Fibroblast of lung (primary cell): ENCODE results near the gene CYP27B1. TPM values are rescaled to one million over a fixed set of nuclear protein-coding genes. Genes with fewer than 3 reads are reported as not detected.

Source experiments
- DNase-seq, 2 donors: peaks; one replicate each; pipeline versions ENCODE4 v3.0.0 to v3.0.0-alpha.2; 2010; ENCODE audit warnings: low read depth in 2 of 2
- H2AFZ ChIP-seq: 2 replicates; pipeline ENCODE4 v1.5.1; 2012; ENCODE audit warnings: low read length, control low read depth, inconsistent platforms
- H3K27ac ChIP-seq: 2 replicates; pipeline ENCODE4 v1.5.1; 2011; ENCODE audit warnings: low read length, control low read depth; ENCODE audit not compliant: insufficient read depth
- H3K27me3 ChIP-seq: 2 replicates; pipeline ENCODE4 v1.5.1; 2011; ENCODE audit warnings: mild to moderate bottlenecking, low read length; ENCODE audit not compliant: control insufficient read depth, insufficient read depth
- H3K36me3 ChIP-seq: 2 replicates; pipeline ENCODE4 v1.5.1; 2011; ENCODE audit warnings: low read length; ENCODE audit not compliant: control insufficient read depth, insufficient read depth
- H3K4me1 ChIP-seq: 2 replicates; pipeline ENCODE4 v1.5.1; 2011; ENCODE audit warnings: low read length; ENCODE audit not compliant: control insufficient read depth, insufficient read depth; ENCODE audit errors: extremely low read depth
- H3K4me2 ChIP-seq: 2 replicates; pipeline ENCODE4 v1.5.1; 2011; ENCODE audit warnings: low read length, control low read depth; ENCODE audit not compliant: insufficient read depth; ENCODE audit errors: extremely low read depth
- H3K4me3 ChIP-seq, 4 experiments: fragments of 200-600 bp in 1 of 4; sonication (generic) in 1 of 4; replicated peaks in 1 of 4; 2 replicates each; pipeline ENCODE4 v1.5.1; 2011 to 2016; ENCODE audit warnings: low read length in 4 of 4, low read depth in 3 of 4, mild to moderate bottlenecking in 3 of 4, control low read depth in 2 of 4, inconsistent platforms in 1 of 4, mixed read lengths in 1 of 4; ENCODE audit not compliant: insufficient read depth in 1 of 4; ENCODE audit errors: control extremely low read depth in 1 of 4
- H3K79me2 ChIP-seq: 2 replicates; pipeline ENCODE4 v1.5.1; 2012; ENCODE audit warnings: mild to moderate bottlenecking, low read length, inconsistent platforms; ENCODE audit not compliant: control insufficient read depth, insufficient read depth
- H3K9ac ChIP-seq: 2 replicates; pipeline ENCODE4 v1.5.1; 2011; ENCODE audit warnings: mild to moderate bottlenecking, low read length, control low read depth; ENCODE audit not compliant: insufficient read depth
- H3K9me3 ChIP-seq: 2 replicates; pipeline ENCODE4 v1.5.1; 2012; ENCODE audit warnings: low read depth, low read length; ENCODE audit not compliant: control insufficient read depth, insufficient read depth
- H4K20me1 ChIP-seq: 2 replicates; pipeline ENCODE4 v1.5.1; 2011; ENCODE audit warnings: low read length; ENCODE audit not compliant: control insufficient read depth, insufficient read depth; ENCODE audit errors: extremely low read depth
- EZH2 ChIP-seq: IDR thresholded peaks from 2 replicates; pipeline ENCODE4 v1.5.1; 2012; ENCODE audit warnings: low read length, control low read depth, mild to moderate bottlenecking; ENCODE audit errors: missing control alignments
- polyA plus RNA-seq, 2 donors: library from polyadenylated mRNA; depleted of rRNA in 1 of 2; stranded (reverse) in 1 of 2; unstranded in 1 of 2; fragments of >200 nt; gene quantifications; 2 replicates each; pipeline ENCODE4 v1.2.1, GENCODE V29; 2011 to 2012; ENCODE audit warnings: missing spikeins in 1 of 2
- total RNA-seq: library from RNA; depleted of rRNA; stranded (reverse); fragments of >200 nt; gene quantifications from 2 replicates; pipeline ENCODE4 v1.2.1, GENCODE V29; 2014
- TF ChIP-seq, protein P1 (sequence below), 2 donors: IDR thresholded peaks in 1 of 2; conservative IDR thresholded peaks in 1 of 2; 1 replicate in 1 of 2; 2 replicates in 1 of 2; pipeline ENCODE4 v1.5.1; 2011 to 2012; ENCODE audit warnings: low read length in 2 of 2, control low read depth in 1 of 2, inconsistent platforms in 1 of 2, low read depth in 1 of 2, mild to moderate bottlenecking in 1 of 2

CYP27B1 gene
- total and polyA plus RNA-seq, 2 donors (not counting 1 experiment from before 2014, with no cell fraction given), result 0.17 to 0.26 TPM

DNA sequence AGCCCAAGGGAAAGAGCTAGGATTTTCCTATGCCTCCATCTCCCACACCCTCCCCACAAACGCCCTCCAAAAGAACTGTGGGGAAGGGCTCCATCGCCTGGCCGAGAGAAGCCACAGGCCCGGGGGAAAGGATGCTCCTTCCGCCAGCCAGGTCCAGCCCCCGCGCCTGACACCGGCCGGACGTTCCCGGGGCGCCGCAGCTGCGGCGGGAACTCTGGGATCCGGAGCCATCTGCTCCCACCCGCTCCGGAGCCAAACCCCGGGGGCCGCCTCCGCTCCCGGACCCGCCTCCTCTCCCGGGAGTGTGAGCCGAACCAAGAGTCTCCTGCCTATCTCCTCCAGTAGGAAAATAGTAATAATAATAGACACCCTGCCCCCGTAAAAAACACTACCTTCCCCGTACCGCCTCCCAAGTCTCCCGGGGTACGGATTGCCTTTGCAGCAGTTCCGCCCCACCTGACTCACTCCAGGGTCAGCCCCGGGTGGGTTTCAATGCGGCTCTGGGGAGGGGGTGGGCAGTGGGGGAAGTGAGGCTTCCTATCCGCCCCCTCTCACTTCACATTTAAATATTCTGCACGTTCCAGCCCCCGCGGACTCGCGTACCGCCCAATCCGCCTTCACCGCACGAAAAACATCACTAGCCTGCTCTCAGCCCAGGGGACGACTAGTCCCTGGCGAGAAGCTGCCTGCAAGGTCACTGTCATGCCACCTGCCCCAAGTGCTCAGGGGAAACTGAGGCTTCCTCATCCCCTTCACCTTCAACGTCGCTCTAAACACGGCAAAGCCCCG, 30.7 kb downstream of the CYP27B1 start:
- Histone ChIP-seq H3K27me3 (peaks cover 76% of the 10 kb centered on the region), H3K36me3 (no peaks in the 10 kb centered on the region), H3K4me2 (peak overlapping the region; percentile 52), H3K9me3 (no peaks in the 10 kb centered on the region), H3K79me2 (no peaks in the 10 kb centered on the region), H3K27ac (no peak overlapping the region), H3K4me1 (peaks cover 3% of the 10 kb centered on the region), H4K20me1 (no peaks in the 10 kb centered on the region), H2AFZ (no peak overlapping the region), H3K4me3 (peak overlapping the region in 1 of 4 experiments; percentile 28), H3K9ac (no peak overlapping the region)
- DNase-seq, result peak in 1 of 2 donors; percentile 15
- TF ChIP-seq, protein P1, sequence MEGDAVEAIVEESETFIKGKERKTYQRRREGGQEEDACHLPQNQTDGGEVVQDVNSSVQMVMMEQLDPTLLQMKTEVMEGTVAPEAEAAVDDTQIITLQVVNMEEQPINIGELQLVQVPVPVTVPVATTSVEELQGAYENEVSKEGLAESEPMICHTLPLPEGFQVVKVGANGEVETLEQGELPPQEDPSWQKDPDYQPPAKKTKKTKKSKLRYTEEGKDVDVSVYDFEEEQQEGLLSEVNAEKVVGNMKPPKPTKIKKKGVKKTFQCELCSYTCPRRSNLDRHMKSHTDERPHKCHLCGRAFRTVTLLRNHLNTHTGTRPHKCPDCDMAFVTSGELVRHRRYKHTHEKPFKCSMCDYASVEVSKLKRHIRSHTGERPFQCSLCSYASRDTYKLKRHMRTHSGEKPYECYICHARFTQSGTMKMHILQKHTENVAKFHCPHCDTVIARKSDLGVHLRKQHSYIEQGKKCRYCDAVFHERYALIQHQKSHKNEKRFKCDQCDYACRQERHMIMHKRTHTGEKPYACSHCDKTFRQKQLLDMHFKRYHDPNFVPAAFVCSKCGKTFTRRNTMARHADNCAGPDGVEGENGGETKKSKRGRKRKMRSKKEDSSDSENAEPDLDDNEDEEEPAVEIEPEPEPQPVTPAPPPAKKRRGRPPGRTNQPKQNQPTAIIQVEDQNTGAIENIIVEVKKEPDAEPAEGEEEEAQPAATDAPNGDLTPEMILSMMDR (conservative IDR thresholded peaks at IDR 0.05 in 1 of 2, IDR thresholded peaks at IDR 0.05 in 1 of 2; ENCODE audit: low read depth in 1 of 2, low read length in 2 of 2), result peak; percentile 19 to 45
- no peak for TF ChIP-seq EZH2

DNA sequence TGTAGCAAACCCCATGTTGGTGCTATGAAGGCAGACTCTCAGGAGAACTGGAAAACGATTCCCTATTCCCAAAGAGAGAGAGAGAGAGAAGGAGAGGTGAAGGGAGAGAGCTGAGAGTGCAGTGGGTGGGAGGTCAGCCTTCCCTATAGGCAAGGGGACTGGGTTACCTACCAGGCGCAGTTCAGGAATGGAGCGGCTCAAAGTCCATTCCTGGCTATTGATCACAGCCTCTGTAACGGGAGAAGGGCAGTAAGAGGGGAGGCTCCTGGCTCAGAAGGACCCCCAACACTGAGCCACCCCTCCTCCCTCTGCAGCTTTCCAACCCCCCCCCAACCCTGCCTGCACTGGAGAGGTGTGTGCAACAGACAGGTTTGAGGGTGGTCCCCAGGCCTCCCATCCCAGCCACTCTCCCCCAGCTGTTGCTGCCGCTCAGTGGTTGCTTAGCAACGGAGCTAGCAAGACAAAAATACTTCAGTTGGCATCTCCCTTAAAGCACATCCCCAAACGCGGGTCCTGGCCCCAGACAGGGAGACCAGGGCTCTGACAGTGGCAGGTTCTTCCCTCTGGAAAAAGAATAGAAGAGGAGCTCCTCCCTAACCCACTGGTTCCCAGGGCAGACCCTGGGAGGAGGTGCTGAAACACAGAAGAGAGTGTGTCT, 31.6 kb downstream of the CYP27B1 start:
- TF ChIP-seq, protein P1 (conservative IDR thresholded peaks at IDR 0.05 in 1 of 2, IDR thresholded peaks at IDR 0.05 in 1 of 2; ENCODE audit: low read depth in 1 of 2, low read length in 2 of 2), result no peak
- TF ChIP-seq EZH2, result no peak
- Histone ChIP-seq H3K36me3 (no peaks in the 10 kb centered on the region), H3K9ac (no peak overlapping the region), H3K9me3 (no peaks in the 10 kb centered on the region), H3K4me2 (no peak overlapping the region), H3K79me2 (no peaks in the 10 kb centered on the region), H4K20me1 (no peaks in the 10 kb centered on the region), H3K4me3 (no peak overlapping the region), H2AFZ (no peak overlapping the region), H3K27me3 (peaks cover 68% of the 10 kb centered on the region), H3K4me1 (peaks cover 3% of the 10 kb centered on the region), H3K27ac (no peak overlapping the region)
- no peak for DNase-seq

DNA sequence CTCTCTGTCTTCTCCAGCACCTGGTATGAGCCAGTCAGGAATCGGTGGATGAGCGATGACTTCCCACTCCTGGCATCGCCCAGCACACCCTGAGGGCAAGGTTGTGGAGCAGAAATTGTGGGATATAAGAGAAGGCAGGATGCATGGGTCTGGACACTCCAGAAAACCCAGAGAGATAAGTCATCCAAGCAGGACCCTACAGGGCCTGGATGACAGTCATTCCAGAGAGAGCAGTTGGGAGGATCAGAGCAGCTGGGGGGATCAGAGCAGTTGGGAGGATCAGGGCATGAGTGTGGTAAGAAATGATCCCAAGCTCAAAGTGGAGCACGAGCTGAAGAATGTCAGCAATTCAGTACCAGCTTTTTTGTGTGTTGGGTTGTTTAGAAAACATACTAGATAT, 32.3 kb downstream of the CYP27B1 start:
- TF ChIP-seq, protein P1 (conservative IDR thresholded peaks at IDR 0.05 in 1 of 2, IDR thresholded peaks at IDR 0.05 in 1 of 2; ENCODE audit: low read depth in 1 of 2, low read length in 2 of 2), result no peak
- TF ChIP-seq EZH2, result peak; percentile 37
- H2AFZ ChIP-seq, result no peak overlapping the region
- H3K9ac ChIP-seq, result no peak overlapping the region
- H3K27me3 ChIP-seq, result peaks cover 61% of the 10 kb centered on the region
- H3K4me2 ChIP-seq, result no peak overlapping the region
- H3K36me3 ChIP-seq, result no peaks in the 10 kb centered on the region
- no peak overlapping the region for H3K4me3 ChIP-seq
- H3K9me3 ChIP-seq, result no peaks in the 10 kb centered on the region
- no peaks in the 10 kb centered on the region for H3K79me2 ChIP-seq
- H3K4me1 ChIP-seq, result peaks cover 3% of the 10 kb centered on the region
- H4K20me1 ChIP-seq, result no peaks in the 10 kb centered on the region
- DNase-seq, result no peak
- no peak overlapping the region for H3K27ac ChIP-seq
